Measurements from ENCODE around the gene MT1B.
A peak's percentile ranks its signal among the peaks of the same experiment; 100 is the strongest.
"Not testable (repeated sequence)": the region's sequence is repeated elsewhere in the genome, so short reads cannot be mapped to it uniquely, and the experiment has no call there.

MT1B gene

DNA sequence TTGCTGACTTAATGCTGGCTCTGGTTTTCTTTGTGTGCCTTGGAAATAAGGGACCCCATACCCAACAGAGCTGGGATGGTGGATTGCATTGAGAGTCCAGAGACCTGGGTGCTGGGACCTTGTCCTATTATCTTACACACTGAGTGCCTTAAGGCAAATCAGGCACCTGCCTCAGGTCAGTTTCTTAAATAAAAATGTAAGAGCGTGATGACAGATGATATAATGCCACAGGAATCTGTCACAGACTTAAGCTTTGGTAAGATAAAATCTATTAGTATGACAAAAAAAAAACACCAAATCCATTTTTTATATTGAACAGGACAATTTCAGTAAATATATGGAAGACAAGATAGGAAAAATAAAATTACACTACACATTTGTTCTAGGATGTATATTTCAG is 11.6 kb upstream of the MT1B start:
- no peak for DNase-seq

- DNase-seq: no peak
Measured at GRCh38 chr16:56641166-56641565, 10.5 kb upstream of the MT1B start.

DNA sequence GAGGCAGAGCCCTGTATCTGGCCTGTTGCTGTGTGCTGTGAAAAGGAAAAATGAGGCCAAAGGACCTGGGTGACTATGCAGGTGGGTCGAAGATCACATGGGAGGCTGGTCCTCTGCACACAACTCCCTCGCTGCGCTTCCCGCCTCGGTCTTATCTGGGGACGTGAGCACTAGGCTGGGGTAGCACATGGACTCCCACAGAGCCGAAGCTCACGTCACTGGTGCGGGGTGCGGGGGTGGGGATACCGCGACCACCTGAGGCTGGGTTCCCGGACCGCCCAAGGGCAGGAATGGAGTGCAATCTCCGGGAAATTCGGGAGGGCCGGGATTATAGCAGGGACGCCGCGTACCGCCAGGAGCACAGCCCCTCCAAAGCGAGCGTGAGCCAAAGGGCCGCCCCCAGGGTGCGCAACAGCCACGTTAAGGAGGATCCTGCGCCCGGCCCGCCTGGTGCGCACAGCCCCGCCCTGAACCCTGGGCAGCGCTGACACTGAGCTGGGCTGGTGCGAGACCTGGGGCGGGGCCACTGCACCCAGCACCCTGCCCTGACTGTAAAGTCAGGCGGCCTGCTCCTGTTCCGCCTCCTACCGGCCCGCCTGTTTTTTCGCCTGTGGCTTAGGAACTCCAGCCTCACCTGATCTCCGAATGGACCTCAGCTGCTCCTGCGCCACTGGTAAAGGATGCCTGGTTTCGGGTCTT is 8.5 kb upstream of the MT1B start:
- no peak for DNase-seq

DNA sequence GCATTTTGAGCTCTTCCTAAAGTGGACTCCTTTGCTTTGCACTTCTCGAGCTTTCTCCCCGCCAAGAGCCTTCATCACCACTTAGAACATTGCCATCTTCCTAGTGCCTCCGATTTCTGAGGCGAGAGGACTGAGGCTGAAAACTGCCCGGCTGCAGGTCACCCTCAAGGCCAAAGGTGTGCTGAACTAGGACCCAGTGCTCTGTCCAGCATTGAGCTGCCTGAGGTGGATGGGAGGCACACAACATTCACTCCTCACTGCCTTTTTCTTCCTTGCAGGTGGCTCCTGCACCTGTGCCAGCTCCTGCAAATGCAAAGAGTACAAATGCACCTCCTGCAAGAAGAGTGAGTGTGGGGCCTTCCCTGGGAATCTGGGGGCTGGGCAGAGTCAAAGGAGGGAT is 7.9 kb upstream of the MT1B start:
- DNase-seq: no peak

DNA sequence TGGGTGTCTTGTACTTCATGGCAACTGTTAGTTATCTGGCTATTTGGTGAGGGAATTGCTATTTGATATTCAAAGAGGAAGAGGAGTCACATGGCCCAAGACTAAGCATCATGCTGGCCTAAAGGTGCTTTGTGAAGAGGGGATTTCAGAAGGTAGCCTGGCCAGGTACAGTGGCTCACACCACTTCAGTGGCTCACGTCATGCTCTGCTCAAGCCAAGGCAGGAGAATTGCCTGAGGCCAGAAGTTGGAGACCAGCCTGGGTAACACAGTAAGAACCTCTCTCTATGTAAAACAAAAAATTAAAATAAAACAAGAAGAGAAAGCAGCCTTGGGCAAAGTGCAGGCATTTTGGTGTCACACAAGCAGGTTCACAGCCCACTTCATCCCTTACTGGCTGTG is 6.4 kb upstream of the MT1B start:
- no peak for DNase-seq

DNA sequence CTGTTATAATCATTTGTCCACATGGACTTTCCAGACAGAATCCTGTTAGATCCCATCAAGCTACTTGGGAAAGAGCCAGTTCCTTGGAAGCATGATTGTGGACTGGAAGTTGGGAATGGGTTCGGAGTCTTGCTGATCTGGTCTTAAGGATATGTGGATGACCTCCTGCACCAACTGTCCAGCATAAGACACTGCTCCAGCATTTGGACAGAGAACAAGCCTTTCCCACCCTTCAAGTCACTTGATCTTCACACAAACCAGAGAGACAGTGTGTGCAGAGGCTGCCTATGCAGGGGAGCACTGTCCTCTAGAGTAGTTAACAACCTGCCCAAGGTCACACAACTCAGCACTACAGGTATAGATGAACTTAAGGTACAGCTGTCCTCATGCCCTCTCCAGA is 5.8 kb upstream of the MT1B start:
- no peak for DNase-seq

DNA sequence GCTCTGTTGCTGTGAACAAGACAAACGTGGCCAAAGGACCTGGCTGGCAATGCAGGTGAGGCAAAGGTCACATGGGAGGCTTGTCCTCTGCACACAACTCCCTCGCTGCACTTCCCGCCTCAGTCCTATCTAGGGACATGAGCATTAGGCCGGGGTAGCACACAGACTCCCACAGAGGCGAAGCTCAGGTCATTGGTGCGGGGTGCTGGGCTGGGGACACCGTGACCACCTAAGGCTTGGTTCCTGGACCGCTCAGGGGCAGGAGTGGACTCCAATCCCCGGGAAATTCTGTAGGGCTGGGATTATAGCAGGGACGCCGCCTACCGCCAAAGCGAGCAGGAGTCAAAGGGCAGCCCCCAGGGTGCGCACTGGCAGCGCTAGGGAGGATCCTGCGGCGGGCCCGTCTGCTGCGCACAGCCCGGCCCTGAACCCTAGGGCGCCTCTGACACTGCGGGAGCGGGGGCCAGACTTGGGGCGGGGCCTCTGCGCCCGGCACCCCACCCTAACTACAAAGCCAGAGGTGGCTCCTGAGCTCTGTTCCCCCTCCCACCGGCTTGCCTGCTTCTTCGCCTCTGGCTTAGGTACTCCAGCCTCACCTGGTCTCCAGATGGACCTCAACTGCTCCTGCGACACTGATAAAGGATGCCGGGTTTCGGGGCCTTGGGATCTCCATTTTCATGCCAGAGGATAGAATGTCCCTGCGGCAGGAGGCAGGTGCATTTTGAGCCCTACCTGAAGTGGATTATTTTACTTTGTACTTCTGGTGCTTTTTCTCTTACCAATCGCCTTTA is 3.9 kb upstream of the MT1B start:
- no peak for DNase-seq

DNA sequence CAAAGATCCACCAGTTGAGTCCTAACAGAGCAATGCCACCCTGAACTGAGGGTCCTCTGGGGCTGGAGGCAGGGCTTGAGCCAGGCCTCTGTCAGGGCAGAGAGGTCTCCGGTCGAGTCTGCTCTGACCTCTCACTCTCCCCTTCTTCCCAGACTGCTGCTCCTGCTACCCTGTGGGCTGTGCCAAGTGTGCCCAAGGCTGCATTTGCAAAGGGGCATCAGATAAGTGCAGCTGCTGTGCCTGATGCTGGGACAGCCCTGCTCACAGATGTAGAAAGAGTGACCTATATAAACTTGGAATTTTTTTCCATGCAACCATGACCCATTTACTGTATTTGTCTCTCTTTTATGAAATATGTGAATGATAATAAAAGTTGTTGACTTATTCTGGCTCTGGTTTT is 2.4 kb upstream of the MT1B start:
- no peak for DNase-seq

GRCh38 chr16:56649820-56650219 is 1.9 kb upstream of the MT1B start:
- DNase-seq: no peak

DNA sequence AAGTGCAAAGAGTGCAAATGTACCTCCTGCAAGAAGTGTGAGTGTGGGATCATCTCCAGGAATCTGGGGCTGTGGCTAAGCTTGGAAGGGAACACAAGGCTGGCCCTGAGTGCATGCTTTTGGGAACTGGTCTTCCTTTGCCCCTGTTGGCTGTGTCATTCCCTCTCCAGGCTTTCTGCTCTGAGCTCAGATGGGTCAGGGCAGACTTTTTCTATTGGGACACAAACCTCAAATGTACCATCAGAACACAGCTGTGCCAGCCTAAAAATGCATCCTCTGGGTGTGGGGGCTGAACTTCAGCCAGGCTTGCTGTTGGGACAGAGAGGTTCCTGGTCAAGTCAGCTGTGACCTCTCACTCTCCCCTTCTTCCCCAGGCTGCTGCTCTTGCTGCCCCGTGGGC is 914 bp downstream of the MT1B start:
- DNase-seq: no peak

DNA sequence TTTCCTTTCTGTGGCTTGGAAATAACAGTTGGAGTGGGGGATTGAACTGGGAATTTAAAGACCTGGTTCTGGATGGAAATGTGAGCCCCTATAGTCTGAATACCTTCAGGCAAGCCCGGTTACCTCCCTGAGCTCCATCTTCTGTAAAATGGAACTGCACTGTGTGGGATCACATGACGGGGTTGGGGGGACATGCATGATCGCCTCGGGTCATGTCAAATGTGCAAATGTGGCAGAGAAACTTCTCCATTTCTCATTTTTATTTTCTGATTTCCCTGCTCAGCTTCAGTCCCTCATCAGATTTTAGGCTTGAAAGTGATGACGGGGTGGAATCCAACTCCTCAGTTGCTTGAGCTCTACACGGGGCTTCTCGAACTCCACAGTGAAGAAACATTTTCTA is 1.5 kb downstream of the MT1B start:
- DNase-seq: no peak

DNA sequence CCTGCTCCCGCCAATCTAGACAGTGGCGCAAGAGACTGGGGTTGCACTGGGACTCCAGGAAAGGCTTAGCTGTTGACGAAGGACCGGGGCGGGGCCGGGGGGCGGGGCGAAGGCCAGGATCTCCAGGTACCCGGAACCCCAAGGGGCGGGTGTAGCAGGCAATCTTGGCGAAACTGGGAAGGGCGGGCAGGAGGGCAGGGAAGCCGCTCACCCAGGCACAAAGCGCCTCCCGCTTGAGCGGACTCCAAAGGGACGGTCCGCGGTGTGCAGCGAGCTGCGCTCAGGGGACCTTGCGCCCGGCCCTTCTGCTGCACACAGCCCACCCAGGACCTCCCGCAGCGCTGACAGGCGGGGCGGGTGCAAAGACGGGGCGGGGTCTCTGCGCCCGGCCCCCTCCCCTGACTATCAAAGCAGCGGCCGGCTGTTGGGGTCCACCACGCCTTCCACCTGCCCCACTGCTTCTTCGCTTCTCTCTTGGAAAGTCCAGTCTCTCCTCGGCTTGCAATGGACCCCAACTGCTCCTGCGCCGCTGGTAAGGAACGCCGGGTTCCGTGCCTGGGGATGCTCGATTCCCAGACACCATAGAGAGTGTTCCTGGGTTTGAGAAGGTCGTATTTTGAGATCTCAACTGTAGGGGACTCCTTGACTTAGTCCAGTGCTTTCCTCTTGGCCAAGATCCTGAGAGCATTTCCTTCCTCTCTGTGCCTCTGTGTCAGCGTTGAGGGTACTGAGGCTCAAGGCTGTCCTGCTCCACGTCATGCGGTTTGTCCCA is 6.1 kb downstream of the MT1B start, which contains the start of gene MT1F:
TSS of gene MT1F (plus strand) at position 405 of the 772 bp plus-strand sequence. CDS start at position 505, 100 bp downstream.
- DNase-seq: peak; percentile 77

GRCh38 chr16:56658327-56658875 is 6.7 kb downstream of the MT1B start:
- no peak for DNase-seq

DNA sequence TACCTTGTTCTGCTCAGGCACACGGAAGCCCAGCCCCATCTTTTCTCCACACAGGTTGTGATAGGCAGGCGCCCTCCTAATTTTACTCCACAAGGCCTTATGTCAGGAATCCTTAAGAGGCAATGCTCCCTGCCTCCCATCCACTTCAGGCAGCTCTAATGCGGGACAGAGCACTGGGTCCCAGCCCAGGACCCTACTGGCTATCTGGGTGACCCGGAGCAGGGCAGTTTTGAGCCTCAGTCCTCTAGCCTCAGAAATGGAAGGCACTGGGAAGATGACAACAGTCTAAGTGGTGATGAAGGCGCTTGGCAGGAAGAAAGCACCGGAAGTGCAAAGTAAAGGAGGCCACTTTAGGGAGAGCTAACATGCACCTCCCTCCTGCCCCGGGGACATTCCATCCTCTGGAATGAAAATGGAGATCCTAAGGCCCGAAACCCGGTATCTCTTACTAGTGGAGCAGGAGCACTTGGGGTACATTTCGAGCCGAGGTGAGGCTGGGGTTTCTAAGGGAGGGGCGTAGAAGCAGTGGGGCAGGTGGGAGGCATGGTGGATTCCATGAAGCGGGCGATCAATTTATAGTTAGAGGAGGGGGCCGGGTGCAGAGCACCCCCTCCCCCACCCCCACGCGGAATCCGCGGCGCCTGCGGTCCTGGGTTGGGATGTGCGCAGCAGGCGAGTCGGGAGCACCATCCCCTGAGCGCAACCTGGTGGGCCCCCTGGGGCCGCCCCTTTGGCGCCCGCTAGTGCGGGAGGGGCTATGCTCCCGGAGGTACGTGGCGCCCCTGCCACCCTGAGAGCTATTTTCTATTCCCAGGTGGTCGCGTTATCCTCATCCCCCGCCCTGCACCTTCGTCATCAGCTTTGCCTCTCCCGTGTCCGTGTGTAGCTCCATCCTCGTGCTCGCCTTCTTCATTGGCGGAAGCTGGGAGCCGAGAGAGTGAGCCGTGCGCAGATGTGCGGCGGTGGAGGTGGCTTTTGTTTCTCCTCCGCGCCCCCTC is 11.0 kb downstream of the MT1B start:
- DNase-seq: no peak

GRCh38 chr16:56664506-56664905 is 12.8 kb downstream of the MT1B start:
- DNase-seq: no peak

GRCh38 chr16:56665286-56666261 is 13.9 kb downstream of the MT1B start:
- DNase-seq: not testable (repeated sequence)

- peak; percentile 66 for DNase-seq
Measured at GRCh38 chr16:56667581-56668571, 16.2 kb downstream of the MT1B start, which contains the start of gene MT1G. TSS of gene MT1G (minus strand) at chr16:56668065. CDS start at chr16:56667993, 72 bp downstream.

- DNase-seq: no peak
Measured at GRCh38 chr16:56669005-56669839, 17.5 kb downstream of the MT1B start, which contains the start of gene MT1H. TSS of gene MT1H (plus strand) at chr16:56669814. CDS start at chr16:56669885, 71 bp downstream.
